SK-N-SH (cell line): Measurements from ENCODE around the gene ACP3. TPM values are rescaled to one million over a fixed set of nuclear protein-coding genes. Genes with fewer than 3 reads are reported as not detected.

Experiments used
- CHD2 ChIP-seq: fragments of 150-350 bp; IDR thresholded peaks from 2 replicates; pipeline ENCODE4 v1.6.1; 2018; ENCODE audit warnings: low read length; ENCODE audit not compliant: partially characterized antibody
- REST ChIP-seq: IDR thresholded peaks from 2 replicates; pipeline ENCODE4 v1.6.1; 2012; ENCODE audit warnings: mild to moderate bottlenecking, low read depth, low read length, moderate library complexity
- YY1 ChIP-seq: IDR thresholded peaks from 2 replicates; pipeline ENCODE4 v1.4.0; 2012; ENCODE audit warnings: low read depth, mild to moderate bottlenecking
- polyA plus RNA-seq, 3 experiments: library from polyadenylated mRNA; depleted of rRNA; stranded (reverse); fragments of >200 nt; gene quantifications; 2 replicates each; pipeline ENCODE4 v1.2.3, GENCODE V29; 2012
- TF ChIP-seq, protein P1 (sequence below): fragments of 200-600 bp; sonication (generic); IDR thresholded peaks from 2 replicates; pipeline ENCODE4 v1.6.1; 2017; ENCODE audit warnings: antibody characterized with exemption, mild to moderate bottlenecking, moderate library complexity

Gene ACP3
- polyA plus RNA-seq, 1 of the 3 experiments (the other 2 are of a cell fraction), result 0.30 TPM

GRCh38 chr3:132407025-132407424 is 89.8 kb downstream of the ACP3 start (continued):
- TF ChIP-seq REST, result no peak
- TF ChIP-seq, protein P1, sequence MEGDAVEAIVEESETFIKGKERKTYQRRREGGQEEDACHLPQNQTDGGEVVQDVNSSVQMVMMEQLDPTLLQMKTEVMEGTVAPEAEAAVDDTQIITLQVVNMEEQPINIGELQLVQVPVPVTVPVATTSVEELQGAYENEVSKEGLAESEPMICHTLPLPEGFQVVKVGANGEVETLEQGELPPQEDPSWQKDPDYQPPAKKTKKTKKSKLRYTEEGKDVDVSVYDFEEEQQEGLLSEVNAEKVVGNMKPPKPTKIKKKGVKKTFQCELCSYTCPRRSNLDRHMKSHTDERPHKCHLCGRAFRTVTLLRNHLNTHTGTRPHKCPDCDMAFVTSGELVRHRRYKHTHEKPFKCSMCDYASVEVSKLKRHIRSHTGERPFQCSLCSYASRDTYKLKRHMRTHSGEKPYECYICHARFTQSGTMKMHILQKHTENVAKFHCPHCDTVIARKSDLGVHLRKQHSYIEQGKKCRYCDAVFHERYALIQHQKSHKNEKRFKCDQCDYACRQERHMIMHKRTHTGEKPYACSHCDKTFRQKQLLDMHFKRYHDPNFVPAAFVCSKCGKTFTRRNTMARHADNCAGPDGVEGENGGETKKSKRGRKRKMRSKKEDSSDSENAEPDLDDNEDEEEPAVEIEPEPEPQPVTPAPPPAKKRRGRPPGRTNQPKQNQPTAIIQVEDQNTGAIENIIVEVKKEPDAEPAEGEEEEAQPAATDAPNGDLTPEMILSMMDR, result no peak
- TF ChIP-seq YY1, result no peak
- TF ChIP-seq CHD2, result no peak

Other genes with a start within 250 kb of the ACP3 start
- gene DNAJC13, start 100.1 kb downstream of the ACP3 start, polyA plus RNA-seq (2012; rRNA removed), result 10.8 and 17.3 TPM in 2 replicates